WTC11 (cell line): ENCODE measurements around the gene TDP1. TPM values are rescaled to one million over a fixed set of nuclear protein-coding genes. Genes with fewer than 3 reads are reported as not detected.

Source experiments
- ATAC-seq: fragments of 200-7000 bp; cut with Tn5 transposase; 2 replicates; pipeline ENCODE4 v1.10.0; 2021; ENCODE audit warnings: mild to moderate bottlenecking, moderate library complexity
- CTCF ChIA-PET: fragments of 300-600 bp; sonication (Branson Sonifier 250); formaldehyde crosslinking; loops from one replicate; lab custom pipeline; 2021; ENCODE audit warnings: antibody characterized with exemption; lab: Charles Lee
- POLR2A ChIA-PET: fragments of 350-600 bp; sonication (Branson Sonifier 250); formaldehyde crosslinking; loops from one replicate; lab custom pipeline; 2021; ENCODE audit warnings: antibody characterized with exemption; lab: Charles Lee
- DNase-seq: peaks from one replicate; pipeline ENCODE4 v3.0.0; 2021; ENCODE audit warnings: low spot score
- H3K27ac Mint-ChIP-seq: 2 replicates; pipeline ENCODE4 v1.8.0; 2021; ENCODE audit warnings: mixed read lengths
- H3K27me3 Mint-ChIP-seq: 2 replicates; pipeline ENCODE4 v1.8.0; 2021; ENCODE audit warnings: low read depth, mild to moderate bottlenecking, moderate library complexity, mixed read lengths
- H3K36me3 Mint-ChIP-seq: 2 replicates; pipeline ENCODE4 v1.8.0; 2021; ENCODE audit warnings: mixed read lengths
- H3K4me1 Mint-ChIP-seq: 2 replicates; pipeline ENCODE4 v1.8.0; 2022; ENCODE audit warnings: mixed read lengths
- H3K4me3 Mint-ChIP-seq: 2 replicates; pipeline ENCODE4 v1.8.0; 2021; ENCODE audit warnings: mild to moderate bottlenecking, moderate library complexity, mixed read lengths
- H3K9me3 Mint-ChIP-seq: 2 replicates; pipeline ENCODE4 v1.8.0; 2021; ENCODE audit warnings: mixed read lengths
- AR ChIP-seq: fragments of 250-450 bp; sonication (Bioruptor Pico); IDR thresholded peaks from 2 replicates; pipeline ENCODE4 v1.9.0; 2021; ENCODE audit warnings: mild to moderate bottlenecking
- ATF6 ChIP-seq: sonication (generic); formaldehyde crosslinking; IDR thresholded peaks from 2 replicates; pipeline ENCODE4 v1.8.1; 2023; ENCODE audit warnings: mild to moderate bottlenecking, missing genetic modification reagents
- CDX4 ChIP-seq: fragments of 250-450 bp; sonication (Bioruptor Pico); IDR thresholded peaks from 2 replicates; pipeline ENCODE4 v1.9.0; 2021; ENCODE audit warnings: moderate library complexity, mild to moderate bottlenecking, inconsistent platforms, borderline replicate concordance
- ELF4 ChIP-seq: sonication (generic); formaldehyde crosslinking; IDR thresholded peaks from 2 replicates; pipeline ENCODE4 v1.8.1; 2022; ENCODE audit warnings: low read depth, mild to moderate bottlenecking, moderate library complexity, missing genetic modification reagents
- ESRRA ChIP-seq: sonication (generic); formaldehyde crosslinking; IDR thresholded peaks from 2 replicates; pipeline ENCODE4 v1.8.1; 2022; ENCODE audit warnings: mild to moderate bottlenecking, missing genetic modification reagents, borderline replicate concordance
- GTF2I ChIP-seq: fragments of 250-450 bp; sonication (Bioruptor Pico); conservative IDR thresholded peaks from 2 replicates; pipeline ENCODE4 v1.4.0; 2021; ENCODE audit warnings: mild to moderate bottlenecking
- JUN ChIP-seq: sonication (generic); formaldehyde crosslinking; IDR thresholded peaks from 2 replicates; pipeline ENCODE4 v1.8.0; 2023; ENCODE audit warnings: mild to moderate bottlenecking, missing genetic modification reagents
- MLX ChIP-seq: sonication (generic); formaldehyde crosslinking; IDR thresholded peaks from 2 replicates; pipeline ENCODE4 v1.8.1; 2023; ENCODE audit warnings: mild to moderate bottlenecking, missing genetic modification reagents, moderate library complexity
- MXD4 ChIP-seq: fragments of 250-450 bp; sonication (Bioruptor Pico); IDR thresholded peaks from 2 replicates; pipeline ENCODE4 v1.8.0; 2021; ENCODE audit warnings: mild to moderate bottlenecking, moderate library complexity, borderline replicate concordance
- NFATC4 ChIP-seq: fragments of 250-450 bp; sonication (Bioruptor Pico); IDR thresholded peaks from 2 replicates; pipeline ENCODE4 v1.9.0; 2021; ENCODE audit warnings: mild to moderate bottlenecking
- NR1H2 ChIP-seq: sonication (generic); formaldehyde crosslinking; IDR thresholded peaks from 2 replicates; pipeline ENCODE4 v1.9.0; 2021; ENCODE audit warnings: mild to moderate bottlenecking, moderate library complexity, missing genetic modification reagents
- OVOL2 ChIP-seq: fragments of 250-450 bp; sonication (Bioruptor Pico); IDR thresholded peaks from 2 replicates; pipeline ENCODE4 v1.9.0; 2021; ENCODE audit warnings: mild to moderate bottlenecking, borderline replicate concordance
- PRDM15 ChIP-seq: sonication (generic); formaldehyde crosslinking; IDR thresholded peaks from 2 replicates; pipeline ENCODE4 v1.8.0; 2022; ENCODE audit warnings: missing genetic modification reagents
- RELA ChIP-seq: sonication (generic); formaldehyde crosslinking; IDR thresholded peaks from 2 replicates; pipeline ENCODE4 v1.8.1; 2022; ENCODE audit warnings: missing genetic modification reagents, mild to moderate bottlenecking, borderline replicate concordance
- RORB ChIP-seq: fragments of 250-450 bp; sonication (Bioruptor Pico); IDR thresholded peaks from 2 replicates; pipeline ENCODE4 v1.9.0; 2021; ENCODE audit warnings: mild to moderate bottlenecking
- TEAD1 ChIP-seq: sonication (generic); formaldehyde crosslinking; IDR thresholded peaks from 2 replicates; pipeline ENCODE4 v1.8.0; 2022; ENCODE audit warnings: mild to moderate bottlenecking, missing genetic modification reagents
- USF1 ChIP-seq: sonication (generic); formaldehyde crosslinking; IDR thresholded peaks from 2 replicates; pipeline ENCODE4 v1.8.0; 2022; ENCODE audit warnings: mild to moderate bottlenecking, missing genetic modification reagents
- ZNF263 ChIP-seq: sonication (generic); formaldehyde crosslinking; IDR thresholded peaks from 2 replicates; pipeline ENCODE4 v1.8.1; 2022; ENCODE audit warnings: low read depth, mild to moderate bottlenecking, moderate library complexity, missing genetic modification reagents
- ZNF532 ChIP-seq: fragments of 250-450 bp; sonication (Bioruptor Pico); IDR thresholded peaks from 2 replicates; pipeline ENCODE4 v1.9.0; 2021; ENCODE audit warnings: mild to moderate bottlenecking, borderline replicate concordance
- total RNA-seq: library from RNA; stranded (reverse); gene quantifications from 3 replicates; pipeline ENCODE4 v1.2.3, GENCODE V29; 2021

Gene TDP1
- total RNA-seq, 1 experiment from 2014 or later: 59.8 TPM

GRCh38 chr14:89996963-89997362 lies 41.2 kb downstream of the TDP1 start:
- ATAC-seq (no peak), DNase-seq (no peak)
- Mint-ChIP-seq H3K36me3 (peaks cover 45% of the 10 kb centered on the region), H3K4me1 (no peaks in the 10 kb centered on the region), H3K4me3 (no peak overlapping the region), H3K9me3 (no peaks in the 10 kb centered on the region), H3K27ac (no peak overlapping the region), H3K27me3 (no peaks in the 10 kb centered on the region)
- POLR2A ChIA-PET: no interaction called here
- CTCF ChIA-PET: no interaction called here
- TF ChIP-seq NR1H2 (CRISPR knock-in tag): no peak
- TF ChIP-seq ZNF532 (CRISPR knock-in tag): no peak
- TF ChIP-seq NFATC4 (CRISPR knock-in tag): no peak
- TF ChIP-seq PRDM15: no peak
- TF ChIP-seq ELF4: no peak
- no peak for TF ChIP-seq JUN (CRISPR knock-in tag)
- TF ChIP-seq OVOL2 (CRISPR knock-in tag): no peak
- no peak for TF ChIP-seq CDX4 (CRISPR knock-in tag)
- TF ChIP-seq MXD4 (CRISPR knock-in tag): no peak
- TF ChIP-seq ATF6 (CRISPR knock-in tag): no peak
- TF ChIP-seq USF1 (CRISPR knock-in tag): no peak
- no peak for TF ChIP-seq ESRRA

- Mint-ChIP-seq H3K27ac (no peak overlapping the region), H3K4me1 (no peaks in the 10 kb centered on the region), H3K4me3 (no peak overlapping the region), H3K9me3 (no peaks in the 10 kb centered on the region), H3K27me3 (no peaks in the 10 kb centered on the region), H3K36me3 (peaks cover 30% of the 10 kb centered on the region)
- no peak for DNase-seq
- ChIA-PET POLR2A (no interaction called here), CTCF (no interaction called here)
- no peak for ATAC-seq
- TF ChIP-seq RORB (CRISPR knock-in tag) (no peak), ZNF263 (CRISPR knock-in tag) (no peak), MLX (no peak), GTF2I (CRISPR knock-in tag) (no peak), ESRRA (no peak), RELA (CRISPR knock-in tag) (no peak), TEAD1 (no peak), ATF6 (CRISPR knock-in tag) (no peak), AR (no peak)
Measured at GRCh38 chr14:90000935-90001334, 45.2 kb downstream of the TDP1 start.
